ENCODE data around the gene GALNT10.

Gene GALNT10

DNA sequence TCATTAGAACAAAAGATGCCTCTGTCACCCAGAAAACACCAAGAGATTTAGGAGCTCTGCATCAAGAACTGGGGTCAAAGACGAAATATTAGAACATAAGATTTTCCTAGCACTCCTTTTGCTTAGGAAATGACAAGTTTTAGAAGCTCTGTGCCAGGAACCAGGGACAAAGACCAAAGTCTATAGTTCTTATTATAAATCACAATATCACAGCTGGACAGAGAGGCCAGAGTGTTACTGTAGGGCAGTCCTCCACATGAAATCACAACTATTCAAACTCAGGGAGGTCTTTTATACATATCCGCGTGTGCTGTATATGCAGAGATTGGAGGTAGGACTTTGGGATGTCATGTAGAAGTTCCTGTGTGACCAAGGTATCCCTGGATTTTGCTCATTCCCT, 138.5 kb downstream of the GALNT10 start:
- no peak for DNase-seq

- DNase-seq, result no peak
Measured at GRCh38 chr5:154329519-154330040, 139.0 kb downstream of the GALNT10 start.

GRCh38 chr5:154330097-154330667, 139.6 kb downstream of the GALNT10 start:
- no peak for DNase-seq

DNA sequence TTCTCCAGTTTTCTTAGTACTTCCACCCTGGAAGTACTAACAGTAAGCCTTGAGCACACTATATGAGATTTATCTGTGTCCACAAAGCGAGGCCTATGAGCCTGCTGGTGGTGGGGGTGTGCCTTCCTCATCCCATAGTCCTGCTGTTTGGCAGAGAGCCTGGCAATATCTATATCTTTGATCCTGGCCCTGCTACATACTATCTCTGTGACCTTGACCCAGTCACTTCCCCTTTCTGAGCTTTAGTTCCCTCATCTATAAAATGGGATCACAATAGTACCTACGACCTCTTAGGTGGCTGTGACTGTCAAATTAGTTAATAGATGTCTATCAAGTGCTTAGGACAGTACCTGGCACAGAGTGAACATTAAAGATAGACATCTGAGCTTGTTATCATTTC, 140.7 kb downstream of the GALNT10 start:
- DNase-seq, result no peak

DNA sequence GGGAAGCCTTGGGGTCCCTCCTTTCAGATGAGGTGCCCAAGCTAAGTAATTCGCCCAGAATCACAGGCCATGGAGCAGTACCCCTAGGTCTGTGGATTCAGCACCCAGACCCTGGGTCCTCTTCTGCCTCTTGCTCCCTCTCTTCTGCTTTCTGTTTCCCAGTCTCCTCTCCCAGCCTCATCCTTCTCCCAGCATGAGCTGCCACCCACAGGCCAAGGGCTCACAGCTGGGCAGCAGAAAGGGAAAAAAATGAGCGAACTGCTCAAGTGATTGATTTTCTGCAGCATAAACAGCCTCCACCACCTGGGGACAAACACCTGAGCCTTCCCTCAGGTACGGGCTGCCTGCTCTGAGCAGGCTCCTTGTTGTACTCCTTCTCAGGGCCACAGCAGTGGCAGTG, 141.4 kb downstream of the GALNT10 start:
- DNase-seq, result no peak

DNA sequence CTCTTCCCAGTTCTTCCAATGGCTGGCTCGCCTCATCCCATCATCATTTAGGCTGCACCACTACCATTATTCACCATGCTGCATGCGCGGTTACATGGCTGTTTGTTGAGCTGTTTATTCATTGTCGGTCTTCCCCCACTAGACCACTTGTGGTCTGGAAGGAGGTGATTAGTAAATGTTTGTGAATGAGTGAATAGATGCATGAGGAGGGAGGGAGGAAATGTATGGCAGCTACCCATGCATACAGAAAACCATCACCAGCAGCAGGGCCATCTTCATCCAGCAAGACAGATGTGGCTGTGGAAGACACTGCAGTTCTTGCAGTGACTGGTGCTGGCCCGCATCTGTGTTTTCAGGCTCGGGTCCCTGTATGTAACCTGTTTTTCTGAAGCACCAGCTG, 141.9 kb downstream of the GALNT10 start:
- no peak for DNase-seq

DNA sequence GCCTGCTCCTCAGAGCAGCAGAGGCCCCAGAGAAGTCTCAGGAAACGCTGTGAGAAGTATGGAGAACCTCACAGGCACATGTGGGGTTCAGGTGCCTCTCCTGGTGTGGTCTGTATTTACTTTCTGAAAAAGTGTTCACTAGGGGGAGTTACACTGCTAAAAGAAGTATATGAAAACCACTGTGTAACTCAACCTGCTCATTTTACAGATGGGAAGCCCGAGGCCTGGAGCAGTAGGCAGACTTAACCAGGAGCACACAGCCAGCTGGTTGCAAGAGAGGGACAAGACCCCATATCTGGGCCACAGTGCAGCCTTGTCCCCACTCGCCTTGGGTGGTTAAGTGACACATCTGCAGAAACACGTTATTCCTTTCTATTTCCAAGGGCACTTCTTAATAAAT, 142.5 kb downstream of the GALNT10 start:
- no peak for DNase-seq

DNA sequence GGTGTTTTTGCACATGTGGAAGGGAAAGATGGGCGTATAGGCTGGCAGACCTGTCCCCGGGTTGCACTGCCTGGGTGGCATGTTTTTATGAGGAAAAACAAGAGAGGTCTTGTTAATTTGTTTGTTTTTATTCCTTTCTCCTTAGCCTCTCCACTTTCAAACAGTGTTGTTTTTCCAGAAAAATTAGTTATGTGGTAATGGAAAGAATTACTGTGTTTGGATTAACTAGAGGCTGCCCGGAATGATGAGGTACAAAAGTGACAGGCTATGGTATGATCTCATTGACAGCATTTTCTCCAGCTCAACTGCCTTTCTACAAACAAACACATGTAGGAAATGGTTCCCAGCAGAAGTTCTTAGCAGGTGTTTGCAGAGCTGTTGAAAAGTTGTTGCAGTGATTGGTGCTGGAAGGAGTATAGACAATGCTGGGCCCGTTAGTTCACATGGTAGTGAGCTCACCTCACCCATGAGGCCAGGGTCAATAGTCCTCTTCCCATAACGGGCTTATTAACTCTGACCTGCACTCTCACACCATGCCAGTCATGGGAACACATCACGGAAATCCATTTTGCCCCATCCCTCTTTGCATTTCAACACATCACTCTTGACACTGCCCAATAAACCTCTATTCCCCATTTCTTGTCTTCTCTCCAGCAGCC, 144.0 kb downstream of the GALNT10 start:
- DNase-seq, result no peak

GRCh38 chr5:154335065-154335448, 144.5 kb downstream of the GALNT10 start:
- no peak for DNase-seq

DNA sequence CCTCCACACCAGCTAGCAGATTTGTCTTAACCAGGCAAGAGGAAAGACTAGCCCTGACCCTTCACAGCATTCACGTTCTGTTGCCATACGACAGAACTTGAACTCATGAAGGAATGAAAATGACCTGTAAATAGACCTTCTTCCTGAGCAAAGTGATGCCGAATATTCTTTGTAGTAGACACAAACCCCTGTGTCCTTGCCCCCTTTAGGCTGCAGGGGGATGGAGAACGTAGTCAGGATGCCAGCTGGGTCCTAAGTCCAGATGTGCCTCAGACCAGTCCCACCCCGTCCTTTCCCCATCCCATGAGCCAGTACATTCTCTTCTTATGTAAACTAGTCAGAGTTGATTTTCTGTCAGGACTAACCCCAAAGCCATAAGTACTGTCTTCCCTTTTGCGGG, 151.1 kb downstream of the GALNT10 start:
- no peak for DNase-seq

GRCh38 chr5:154342211-154342610, 151.7 kb downstream of the GALNT10 start:
- DNase-seq, result no peak

GRCh38 chr5:154342963-154343362, 152.4 kb downstream of the GALNT10 start:
- DNase-seq, result no peak

DNA sequence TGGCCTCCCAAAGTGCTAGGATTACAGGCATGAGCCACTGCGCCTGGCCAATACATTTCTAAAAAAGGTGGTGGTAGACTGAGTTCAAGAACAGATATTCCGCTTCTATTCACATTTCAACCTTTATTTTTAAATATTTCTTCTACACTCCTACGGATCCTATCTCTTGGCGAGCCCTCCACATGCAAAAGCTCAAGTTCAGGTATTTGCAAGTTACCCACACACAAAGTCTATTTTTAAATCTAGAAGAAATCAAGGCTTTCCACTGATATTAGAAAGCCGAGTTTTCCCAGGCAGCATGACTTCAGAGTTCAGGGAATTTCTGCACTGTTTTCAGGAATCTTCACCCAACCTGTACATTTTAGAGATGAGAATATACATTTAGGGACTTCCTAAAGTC, 153.9 kb downstream of the GALNT10 start:
- no peak for DNase-seq

DNA sequence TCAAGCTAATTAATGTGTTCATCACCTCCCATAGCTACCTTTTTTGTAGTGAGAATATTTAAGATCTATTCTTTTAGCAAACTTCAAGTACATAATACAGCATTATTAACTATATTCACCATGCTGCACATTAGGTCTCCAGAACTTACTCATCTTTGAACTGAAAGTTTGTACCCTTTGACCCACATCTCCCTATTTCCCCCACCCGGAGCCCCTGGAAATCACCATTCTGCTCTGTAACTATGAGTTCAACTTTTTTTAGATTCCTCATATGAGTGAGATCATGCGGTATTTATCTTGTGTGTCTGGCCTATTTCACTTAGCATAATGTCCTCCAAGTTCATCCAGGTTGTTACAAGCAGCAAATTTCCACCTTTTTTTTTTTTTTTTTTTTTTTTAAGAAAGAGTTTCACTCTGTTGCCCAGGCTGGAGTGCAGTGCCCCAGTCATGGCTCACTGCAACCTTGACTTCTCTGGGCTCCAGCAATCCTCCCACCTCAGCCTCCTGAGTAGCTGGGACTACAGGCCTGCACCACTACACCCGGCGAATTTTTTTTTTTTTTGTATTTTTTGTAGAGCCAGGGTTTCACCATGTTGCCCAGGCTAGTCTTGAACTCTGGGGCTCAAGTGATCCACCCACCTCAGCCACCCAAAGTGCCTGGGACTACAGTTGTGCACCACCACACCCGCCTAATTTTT, 154.9 kb downstream of the GALNT10 start:
- no peak for DNase-seq

- DNase-seq, result no peak
Measured at GRCh38 chr5:154346427-154346826, 155.9 kb downstream of the GALNT10 start.

GRCh38 chr5:154349626-154350264, 159.2 kb downstream of the GALNT10 start:
- DNase-seq, result peak; percentile 21

GRCh38 chr5:154351141-154351540, 160.6 kb downstream of the GALNT10 start:
- DNase-seq, result no peak

GRCh38 chr5:154351566-154351965, 161.0 kb downstream of the GALNT10 start:
- DNase-seq, result no peak

DNA sequence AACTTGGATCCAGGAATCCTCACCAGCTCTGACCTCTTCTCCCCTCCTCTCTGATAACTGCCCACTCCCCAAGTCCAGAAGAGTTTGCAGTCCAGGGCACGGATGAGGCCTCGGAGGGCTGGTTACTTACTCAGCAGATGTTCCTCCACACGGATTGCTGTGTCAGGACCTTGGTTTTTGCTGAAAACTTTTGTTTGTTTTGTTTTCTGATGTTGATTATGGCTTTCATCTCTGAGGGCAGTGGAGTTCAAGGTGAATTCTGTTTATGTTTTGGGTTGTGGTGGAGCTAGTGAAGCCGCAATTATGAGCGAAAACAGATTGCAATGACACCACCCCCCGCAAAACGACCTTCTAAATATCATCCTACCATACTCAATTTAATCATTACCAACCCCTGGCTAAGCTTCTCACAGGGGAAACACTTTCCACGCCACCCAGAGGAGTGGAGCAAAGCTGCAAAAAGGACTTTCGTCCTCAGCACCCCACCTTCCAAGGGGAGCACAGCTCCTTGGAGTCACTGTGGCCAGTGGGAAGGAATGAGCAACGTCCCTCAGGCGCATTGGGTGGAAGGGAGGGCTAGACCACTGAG, 162.5 kb downstream of the GALNT10 start:
- DNase-seq, result no peak

- DNase-seq, result no peak
Measured at GRCh38 chr5:154355129-154355611, 164.6 kb downstream of the GALNT10 start.

- peak; percentile 66 for DNase-seq
Measured at GRCh38 chr5:154356020-154356655, 165.6 kb downstream of the GALNT10 start.

GRCh38 chr5:154356958-154357357, 166.4 kb downstream of the GALNT10 start:
- no peak for DNase-seq
